K562 (cell line): Measurements from ENCODE around the gene SKA3. TPM values are rescaled to one million over a fixed set of nuclear protein-coding genes. Genes with fewer than 3 reads are reported as not detected.
A peak's percentile ranks its signal among the peaks of the same experiment; 100 is the strongest.

Experiments
- ATF7 ChIP-seq: fragments of 450-650 bp; IDR thresholded peaks from 2 replicates; pipeline ENCODE4 v1.7.1; 2014; ENCODE audit warnings: mild to moderate bottlenecking, moderate library complexity
- CBFA2T3 ChIP-seq: fragments of 450-650 bp; IDR thresholded peaks from 2 replicates; pipeline ENCODE4 v1.6.1; 2017
- CREB5 ChIP-seq: fragments of 250-450 bp; sonication (Bioruptor Pico); IDR thresholded peaks from 2 replicates; pipeline ENCODE4 v1.5.0; 2020; ENCODE audit warnings: mild to moderate bottlenecking
- E2F1 ChIP-seq: sonication (generic); formaldehyde crosslinking; IDR thresholded peaks from 2 replicates; pipeline ENCODE4 v1.8.1; 2023; ENCODE audit warnings: mild to moderate bottlenecking, missing genetic modification reagents, moderate library complexity
- E2F8 ChIP-seq: fragments of 450-650 bp; IDR thresholded peaks from 2 replicates; pipeline ENCODE4 v1.7.1; 2018; ENCODE audit warnings: mild to moderate bottlenecking, low read depth; ENCODE audit not compliant: partially characterized antibody
- HNRNPH1 ChIP-seq: fragments of 200-400 bp; formaldehyde crosslinking; optimal IDR thresholded peaks from 2 replicates; pipeline ENCODE3; 2017; ENCODE audit warnings: low read depth, mild to moderate bottlenecking, low read length, moderate library complexity
- HNRNPK ChIP-seq: fragments of 200-400 bp; formaldehyde crosslinking; IDR thresholded peaks from one replicate; pipeline ENCODE4 v1.6.1; 2018; ENCODE audit warnings: mild to moderate bottlenecking, low read depth, low read length; ENCODE audit not compliant: poor library complexity, severe bottlenecking
- MAZ ChIP-seq, 2 experiments: fragments of 450-650 bp in 1 of 2; sonication (generic) in 1 of 2; formaldehyde crosslinking; IDR thresholded peaks in 1 of 2; conservative IDR thresholded peaks in 1 of 2; 2 replicates each; pipeline versions ENCODE4 v1.4.0 to v1.5.0; 2020; ENCODE audit warnings: mild to moderate bottlenecking in 1 of 2, missing genetic modification reagents in 1 of 2
- MEIS2 ChIP-seq: fragments of 450-650 bp; IDR thresholded peaks from 2 replicates; pipeline ENCODE4 v1.6.1; 2014; ENCODE audit warnings: mild to moderate bottlenecking; ENCODE audit not compliant: partially characterized antibody
- RBBP5 ChIP-seq: fragments of 200-600 bp; sonication (generic); IDR thresholded peaks from 2 replicates; pipeline ENCODE4 v1.6.1; 2012; ENCODE audit warnings: borderline replicate concordance, mild to moderate bottlenecking, low read length, control low read depth, inconsistent platforms; ENCODE audit not compliant: insufficient read depth, poor library complexity, severe bottlenecking
- SAFB ChIP-seq: fragments of 200-400 bp; formaldehyde crosslinking; IDR thresholded peaks from 2 replicates; pipeline ENCODE4 v1.6.1; 2017; ENCODE audit warnings: low read depth, low read length, borderline replicate concordance
- THRAP3 ChIP-seq: fragments of 450-650 bp; IDR thresholded peaks from 2 replicates; pipeline ENCODE4 v1.6.1; 2016; ENCODE audit warnings: mild to moderate bottlenecking, inconsistent platforms, borderline replicate concordance
- ZNF695 ChIP-seq: fragments of 450-650 bp; formaldehyde crosslinking; IDR thresholded peaks from 2 replicates; pipeline ENCODE4 v1.4.0; 2020; ENCODE audit warnings: mild to moderate bottlenecking, moderate library complexity
- ZNF707 ChIP-seq: fragments of 250-450 bp; sonication (Bioruptor Pico); conservative IDR thresholded peaks from 2 replicates; pipeline ENCODE4 v1.8.0; 2022; ENCODE audit warnings: inconsistent platforms, mild to moderate bottlenecking, moderate library complexity
- ZNF778 ChIP-seq: fragments of 450-650 bp; formaldehyde crosslinking; IDR thresholded peaks from 2 replicates; pipeline ENCODE4 v1.4.0; 2020; ENCODE audit warnings: mild to moderate bottlenecking, moderate library complexity
- polyA plus RNA-seq, 8 experiments: library from polyadenylated mRNA; depleted of rRNA in 4 of 8; stranded (reverse) in 5 of 8; unstranded in 3 of 8; fragments of >200 nt; fragmentation: Nextera tagmentation in 2 of 8; fragmentation: Illumina TruSeq in 1 of 8; extraction: Ambion mirVana in 2 of 8; extraction: Trizol in 1 of 8; gene quantifications; 2 replicates each; pipeline versions ENCODE4 v1.2.1 to v1.2.3, GENCODE V29; 2011 to 2014; ENCODE audit warnings: inconsistent platforms in 1 of 8, missing spikeins in 1 of 8
- total RNA-seq, 7 experiments: library from RNA; depleted of rRNA in 6 of 7; stranded (reverse); fragments of >200 nt in 6 of 7; fragmentation: Illumina TruSeq in 2 of 7; extraction: Trizol in 2 of 7; gene quantifications; 2 replicates each; pipeline versions ENCODE4 v1.2.1 to v1.2.3, GENCODE V29; 2011 to 2021; ENCODE audit warnings: low replicate concordance in 1 of 7
- TF ChIP-seq, protein P1 (sequence below): fragments of 250-450 bp; sonication (Bioruptor Pico); IDR thresholded peaks from 2 replicates; pipeline ENCODE4 v1.5.0; 2021; ENCODE audit warnings: mild to moderate bottlenecking, borderline replicate concordance
- TF ChIP-seq, protein P2 (sequence below): fragments of 450-650 bp; IDR thresholded peaks from 2 replicates; pipeline ENCODE4 v1.6.1; 2016; ENCODE audit warnings: antibody characterized with exemption
- TF ChIP-seq, protein P3 (sequence below): IDR thresholded peaks from 2 replicates; pipeline ENCODE4 v1.6.1; 2011; ENCODE audit not compliant: insufficient read length; ENCODE audit errors: extremely low read depth

SKA3 gene
- total and polyA plus RNA-seq, 9 of the 15 experiments (the other 6 are each of a cell fraction or from before 2014, with no cell fraction given): 17.0 to 53.3 (median 29.9) TPM

DNA sequence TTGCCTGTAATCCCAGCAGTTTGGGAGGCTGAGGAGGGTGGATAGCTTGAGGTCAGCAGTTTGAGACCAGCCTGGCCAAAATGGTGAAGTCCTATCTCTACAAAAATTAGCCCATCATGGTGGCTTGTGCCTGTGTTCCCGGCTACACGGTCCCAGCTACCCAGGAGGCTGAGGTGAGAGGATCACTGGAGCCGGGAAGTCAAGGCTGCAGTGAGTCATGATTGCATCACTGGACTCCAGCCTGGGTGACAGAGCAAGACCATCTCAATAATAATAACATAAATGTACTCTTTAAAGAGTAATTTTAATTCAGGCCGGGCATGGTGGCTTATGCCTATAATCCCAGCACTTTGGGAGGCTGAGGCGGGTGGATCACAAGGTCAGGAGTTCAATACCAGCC lies 38.7 kb downstream of the SKA3 start (continued):
- TF ChIP-seq, protein P1, sequence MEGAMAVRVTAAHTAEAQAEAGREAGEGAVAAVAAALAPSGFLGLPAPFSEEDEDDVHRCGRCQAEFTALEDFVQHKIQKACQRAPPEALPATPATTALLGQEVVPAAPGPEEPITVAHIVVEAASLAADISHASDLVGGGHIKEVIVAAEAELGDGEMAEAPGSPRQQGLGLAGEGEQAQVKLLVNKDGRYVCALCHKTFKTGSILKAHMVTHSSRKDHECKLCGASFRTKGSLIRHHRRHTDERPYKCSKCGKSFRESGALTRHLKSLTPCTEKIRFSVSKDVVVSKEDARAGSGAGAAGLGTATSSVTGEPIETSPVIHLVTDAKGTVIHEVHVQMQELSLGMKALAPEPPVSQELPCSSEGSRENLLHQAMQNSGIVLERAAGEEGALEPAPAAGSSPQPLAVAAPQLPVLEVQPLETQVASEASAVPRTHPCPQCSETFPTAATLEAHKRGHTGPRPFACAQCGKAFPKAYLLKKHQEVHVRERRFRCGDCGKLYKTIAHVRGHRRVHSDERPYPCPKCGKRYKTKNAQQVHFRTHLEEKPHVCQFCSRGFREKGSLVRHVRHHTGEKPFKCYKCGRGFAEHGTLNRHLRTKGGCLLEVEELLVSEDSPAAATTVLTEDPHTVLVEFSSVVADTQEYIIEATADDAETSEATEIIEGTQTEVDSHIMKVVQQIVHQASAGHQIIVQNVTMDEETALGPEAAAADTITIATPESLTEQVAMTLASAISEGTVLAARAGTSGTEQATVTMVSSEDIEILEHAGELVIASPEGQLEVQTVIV (CRISPR knock-in tag): no peak
- TF ChIP-seq ZNF707 (CRISPR knock-in tag) (no peak), CBFA2T3 (no peak), E2F1 (CRISPR knock-in tag) (no peak), MEIS2 (no peak), RBBP5 (no peak), SAFB (no peak), HNRNPK (no peak), E2F8 (no peak), ZNF778 (no peak), MAZ (CRISPR knock-in tag; conservative IDR thresholded peaks at IDR 0.05 in 1 of 2, IDR thresholded peaks at IDR 0.05 in 1 of 2) (no peak), ATF7 (0 out of 2 replicates have a peak, but pooled peaks have one; percentile 16), CREB5 (CRISPR knock-in tag) (no peak), THRAP3 (no peak), HNRNPH1 (no peak), ZNF695 (CRISPR knock-in tag) (no peak)
- TF ChIP-seq, protein P2, sequence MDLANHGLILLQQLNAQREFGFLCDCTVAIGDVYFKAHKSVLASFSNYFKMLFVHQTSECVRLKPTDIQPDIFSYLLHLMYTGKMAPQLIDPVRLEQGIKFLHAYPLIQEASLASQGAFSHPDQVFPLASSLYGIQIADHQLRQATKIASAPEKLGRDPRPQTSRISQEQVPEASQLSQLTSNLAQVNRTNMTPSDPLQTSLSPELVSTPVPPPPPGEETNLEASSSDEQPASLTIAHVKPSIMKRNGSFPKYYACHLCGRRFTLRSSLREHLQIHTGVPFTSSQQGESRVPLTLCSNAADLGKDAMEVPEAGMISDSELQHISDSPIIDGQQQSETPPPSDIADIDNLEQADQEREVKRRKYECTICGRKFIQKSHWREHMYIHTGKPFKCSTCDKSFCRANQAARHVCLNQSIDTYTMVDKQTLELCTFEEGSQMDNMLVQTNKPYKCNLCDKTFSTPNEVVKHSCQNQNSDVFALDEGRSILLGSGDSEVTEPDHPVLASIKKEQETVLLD: no peak
- TF ChIP-seq, protein P3, sequence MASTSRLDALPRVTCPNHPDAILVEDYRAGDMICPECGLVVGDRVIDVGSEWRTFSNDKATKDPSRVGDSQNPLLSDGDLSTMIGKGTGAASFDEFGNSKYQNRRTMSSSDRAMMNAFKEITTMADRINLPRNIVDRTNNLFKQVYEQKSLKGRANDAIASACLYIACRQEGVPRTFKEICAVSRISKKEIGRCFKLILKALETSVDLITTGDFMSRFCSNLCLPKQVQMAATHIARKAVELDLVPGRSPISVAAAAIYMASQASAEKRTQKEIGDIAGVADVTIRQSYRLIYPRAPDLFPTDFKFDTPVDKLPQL: no peak
